ENCODE measurements around the gene KCNQ1.

KCNQ1 gene

GRCh38 chr11:2804701-2805387, 360.0 kb downstream of the KCNQ1 start:
- DNase-seq = no peak

DNA sequence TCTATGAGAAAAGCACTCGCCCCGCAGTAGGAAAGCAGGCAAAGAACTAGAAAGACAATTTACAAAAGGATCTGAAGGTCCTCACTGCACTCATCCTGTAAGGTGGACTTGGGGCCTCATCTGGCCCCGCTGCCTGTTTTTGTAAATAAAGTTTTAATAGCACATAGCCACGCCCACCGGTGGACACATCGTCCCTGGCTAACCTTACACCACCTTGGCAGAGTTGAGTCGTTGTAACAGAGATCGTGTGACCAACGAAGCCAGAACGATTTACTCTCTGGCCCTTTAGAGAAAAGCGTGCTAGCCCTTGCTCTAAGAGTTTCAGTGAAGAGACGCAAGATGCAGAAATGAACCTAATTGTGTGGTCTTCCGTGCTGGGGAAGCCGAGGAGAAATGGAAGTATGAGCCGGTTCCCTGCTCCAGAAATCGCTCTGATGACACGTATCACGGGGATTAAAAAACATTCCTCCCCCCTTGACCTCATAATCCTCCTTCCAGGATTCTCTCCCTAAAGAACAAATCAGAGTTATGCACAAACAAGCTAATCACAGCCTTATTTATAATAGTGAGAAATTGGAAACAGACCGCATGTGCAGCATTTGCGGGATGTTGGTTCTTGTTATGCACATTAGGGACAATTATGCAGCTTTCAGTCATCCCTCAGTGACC, 360.7 kb downstream of the KCNQ1 start:
- no peak for DNase-seq

- no peak for DNase-seq
Observed at GRCh38 chr11:2806351-2807024, 361.7 kb downstream of the KCNQ1 start.

DNA sequence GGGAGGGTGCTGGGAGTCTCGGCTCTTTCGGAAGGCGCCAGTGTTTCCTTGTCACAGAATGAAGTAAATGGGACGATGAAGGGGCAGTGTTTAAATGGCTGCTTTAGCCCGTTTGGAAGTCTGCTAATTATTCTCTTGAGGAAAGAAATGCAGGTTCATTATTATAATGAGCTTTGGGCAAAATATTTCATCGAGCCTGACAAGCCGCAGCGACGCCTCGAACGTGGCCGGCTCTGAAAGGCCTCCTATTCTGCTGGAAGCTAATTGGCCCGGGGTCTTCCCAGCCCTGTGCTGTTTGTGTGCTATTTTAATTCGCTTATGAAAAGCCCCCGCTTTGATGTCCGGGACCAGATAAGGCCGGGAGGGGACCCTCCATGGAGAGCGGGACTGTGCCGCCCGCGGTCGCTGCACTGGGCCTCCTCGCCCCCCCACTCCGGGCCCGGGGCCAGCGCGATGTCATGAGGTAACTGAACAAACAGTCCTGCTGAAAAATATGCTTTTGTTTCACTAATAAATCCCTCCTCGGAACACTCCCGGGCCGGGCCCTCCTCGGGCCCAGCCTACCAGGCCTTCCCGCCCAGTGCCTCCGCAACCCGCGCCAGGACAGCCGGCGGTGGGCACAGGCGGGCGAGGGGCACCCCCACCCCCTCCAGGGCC, 362.3 kb downstream of the KCNQ1 start:
- no peak for DNase-seq

DNA sequence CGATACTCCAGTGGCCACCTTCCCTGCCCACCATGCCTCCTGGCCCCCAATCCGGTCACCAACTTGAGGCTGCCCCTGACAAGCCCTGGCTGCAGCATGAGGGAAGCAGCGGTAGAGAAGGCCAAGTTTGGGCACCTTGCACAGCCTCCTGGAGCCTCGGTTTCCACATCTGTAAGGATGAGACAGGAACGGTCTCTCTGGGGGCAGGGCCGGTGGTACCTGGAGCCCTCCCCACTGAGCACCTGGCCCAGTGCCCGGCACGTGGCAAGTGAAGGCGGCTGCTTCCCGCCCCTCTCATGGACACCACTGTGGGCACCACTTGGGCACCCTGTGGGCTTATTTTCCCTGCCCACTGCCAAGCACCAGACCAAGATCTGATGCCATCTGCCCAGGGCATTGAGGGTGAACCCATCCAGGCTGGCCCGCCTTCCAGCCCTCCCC, 363.0 kb downstream of the KCNQ1 start:
- no peak for DNase-seq

- DNase-seq = no peak
Observed at GRCh38 chr11:2808850-2809846, 364.3 kb downstream of the KCNQ1 start.

DNA sequence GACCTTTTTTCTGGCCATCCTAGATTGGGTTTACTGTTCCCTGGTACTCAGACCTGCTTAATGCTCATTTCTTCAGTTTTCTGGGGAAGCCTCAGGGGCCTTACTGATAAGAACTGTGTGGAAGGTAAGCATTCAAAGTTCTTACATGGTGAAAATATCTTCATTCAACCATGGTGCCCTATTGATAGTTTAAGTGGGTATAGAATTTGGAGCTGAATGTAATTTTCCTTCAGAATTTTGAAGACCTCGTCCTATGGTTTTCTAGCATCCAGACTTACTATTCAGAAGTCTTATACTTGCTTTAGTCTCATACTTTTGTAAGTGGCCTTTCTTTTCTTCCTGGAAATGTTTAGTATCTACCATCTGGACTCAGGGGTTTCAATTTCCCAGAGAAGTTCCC, 365.0 kb downstream of the KCNQ1 start:
- no peak for DNase-seq

- no peak for DNase-seq
Observed at GRCh38 chr11:2810411-2811205, 365.8 kb downstream of the KCNQ1 start.

DNA sequence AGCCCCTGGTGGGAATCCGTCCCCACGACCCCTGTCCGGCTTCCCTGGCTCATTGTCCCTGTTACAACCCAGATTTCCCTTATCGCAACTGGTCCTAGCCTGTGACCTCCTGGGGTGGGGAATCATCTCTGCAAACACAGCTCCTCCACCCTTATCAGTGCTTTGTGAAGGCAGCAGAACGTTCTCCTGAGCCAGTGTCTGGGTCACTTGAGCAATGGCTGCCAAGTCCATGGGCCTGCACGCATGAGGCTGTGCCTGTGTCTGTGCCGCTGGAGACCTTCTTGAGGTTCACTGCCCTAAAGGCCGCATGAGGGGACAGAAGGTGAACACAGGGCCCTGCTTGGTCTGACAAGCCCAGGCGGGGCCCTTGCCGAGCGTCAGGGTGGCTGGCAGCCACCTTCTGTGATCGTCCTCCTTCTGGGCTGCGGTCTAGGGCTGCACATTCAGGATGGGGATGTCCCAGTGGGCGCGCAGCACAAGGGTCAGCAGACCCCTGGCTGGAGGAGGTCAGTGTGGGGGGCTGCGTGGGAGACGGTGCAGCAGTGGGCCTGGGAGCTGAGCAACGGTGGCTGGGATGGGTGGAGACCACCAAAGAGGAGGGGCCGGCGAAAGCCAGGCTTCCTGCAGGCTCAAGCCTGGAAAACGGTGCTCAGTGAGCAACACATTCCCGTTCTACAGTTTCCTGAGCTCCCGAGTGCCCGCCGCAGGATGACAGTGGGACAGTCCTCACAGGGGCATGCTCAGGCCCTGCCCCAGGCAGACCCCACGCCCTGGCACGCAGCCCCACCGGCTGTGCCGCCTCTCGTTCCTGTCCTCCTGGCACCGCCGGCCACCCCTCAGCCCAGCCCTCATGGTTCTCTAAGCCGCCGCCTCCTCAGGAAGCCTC, 366.6 kb downstream of the KCNQ1 start:
- DNase-seq = no peak

DNA sequence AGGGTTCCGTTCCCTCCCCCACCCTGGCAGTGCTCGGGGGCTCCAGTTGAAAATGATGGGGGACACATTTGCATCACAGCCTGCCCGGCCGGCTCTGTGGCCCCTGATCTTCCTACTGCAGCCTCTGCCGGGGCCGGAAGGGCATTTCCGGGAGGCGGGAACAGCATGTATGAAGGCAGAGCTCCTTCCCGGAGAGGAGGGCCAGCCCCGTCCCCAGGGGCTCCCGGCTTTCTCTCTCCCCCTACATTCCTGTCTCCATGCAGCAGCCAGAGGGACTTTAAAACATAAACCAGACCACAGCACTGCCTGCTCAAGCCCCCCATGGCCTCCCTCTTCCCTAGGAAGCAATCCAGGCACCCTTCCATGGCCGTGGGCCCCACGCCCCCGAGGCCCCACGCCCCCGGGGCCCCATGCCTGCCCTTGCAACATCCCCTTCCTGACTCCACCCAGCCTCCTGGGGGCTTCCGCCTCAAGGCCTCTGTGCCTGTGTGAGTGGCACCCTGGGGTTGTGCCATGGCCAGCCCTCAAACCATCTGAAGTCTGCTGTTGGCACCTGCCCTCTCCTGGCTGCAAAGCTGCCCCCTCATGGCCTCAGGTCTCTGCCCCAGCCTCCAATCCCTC, 367.7 kb downstream of the KCNQ1 start:
- no peak for DNase-seq

DNA sequence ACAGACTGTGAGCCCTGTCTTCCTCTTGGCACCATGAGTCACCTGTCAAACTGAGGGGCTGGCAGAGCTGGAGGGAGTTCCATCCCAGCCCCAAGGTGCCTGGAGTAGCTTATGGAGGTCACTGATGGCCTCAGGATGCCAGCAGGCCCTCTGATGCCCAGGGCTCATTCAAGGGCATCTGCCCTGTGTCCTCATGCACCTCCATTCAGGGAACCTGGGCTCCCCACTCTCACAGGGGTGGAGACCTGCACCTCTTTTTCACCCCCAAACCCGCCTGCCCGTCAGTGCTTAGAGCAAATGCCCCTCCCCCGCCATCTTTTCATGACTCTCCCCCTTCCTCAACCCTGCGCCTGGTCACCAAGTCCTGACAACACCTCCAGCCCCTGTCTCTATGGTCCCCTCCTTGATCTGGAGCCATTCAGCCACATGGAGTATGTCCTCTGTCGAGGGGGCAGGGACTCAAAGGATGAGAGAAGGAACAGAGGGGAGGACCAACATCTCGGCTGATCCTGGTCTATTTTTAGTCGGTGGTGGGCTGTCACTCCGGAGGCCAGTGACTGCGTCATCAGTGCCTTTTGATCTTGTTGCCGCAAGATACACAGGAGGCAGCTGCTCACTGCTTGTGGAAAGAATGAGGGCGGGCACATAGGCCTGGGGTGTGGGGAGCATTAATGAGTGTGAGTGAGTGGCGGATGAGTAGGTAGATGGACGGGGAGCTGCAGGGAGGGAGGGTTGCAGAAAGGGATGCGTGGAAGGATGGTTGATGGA, 368.5 kb downstream of the KCNQ1 start:
- no peak for DNase-seq

DNA sequence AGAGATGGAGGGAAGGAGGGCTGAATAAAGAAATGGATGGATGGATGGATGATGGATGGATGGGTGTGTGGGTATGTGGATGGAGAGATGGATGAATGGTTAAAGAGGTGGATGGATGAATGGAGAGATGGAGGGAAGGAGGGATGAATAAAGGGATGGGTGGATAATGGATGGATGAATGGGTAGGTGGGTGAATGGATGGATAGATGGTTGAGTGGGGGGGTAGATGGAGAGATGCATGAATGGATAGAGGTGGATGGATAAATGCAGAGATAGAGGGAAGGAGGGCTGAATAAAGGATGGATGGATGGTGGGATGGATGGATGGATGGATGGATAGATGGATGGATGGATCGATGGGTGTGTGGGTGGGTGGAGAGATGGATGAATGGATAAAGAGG, 369.2 kb downstream of the KCNQ1 start:
- DNase-seq = no peak

DNA sequence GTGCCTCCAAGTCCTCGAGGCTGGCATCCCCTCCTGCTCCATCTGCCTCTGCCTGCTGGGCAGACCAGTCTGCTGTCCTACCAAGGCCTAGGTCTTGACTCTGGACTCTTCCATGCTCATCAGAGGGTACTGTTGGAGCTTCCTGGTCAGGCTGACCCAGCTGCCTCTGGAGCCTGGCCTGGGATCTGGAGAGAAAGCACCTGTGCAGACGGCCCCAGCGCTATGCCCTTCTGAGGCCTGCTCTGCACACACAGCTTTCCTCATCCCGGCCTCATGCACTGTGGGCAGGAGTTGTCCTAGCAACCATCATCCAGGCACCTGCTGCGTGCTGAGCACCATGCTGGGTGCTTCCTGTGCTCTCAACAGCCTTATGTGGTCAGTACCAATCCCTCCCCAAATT, 369.9 kb downstream of the KCNQ1 start:
- no peak for DNase-seq

- no peak for DNase-seq
Observed at GRCh38 chr11:2815762-2816496, 371.1 kb downstream of the KCNQ1 start.

GRCh38 chr11:2816523-2816922, 371.7 kb downstream of the KCNQ1 start:
- no peak for DNase-seq

- no peak for DNase-seq
Observed at GRCh38 chr11:2816941-2817421, 372.2 kb downstream of the KCNQ1 start.

DNA sequence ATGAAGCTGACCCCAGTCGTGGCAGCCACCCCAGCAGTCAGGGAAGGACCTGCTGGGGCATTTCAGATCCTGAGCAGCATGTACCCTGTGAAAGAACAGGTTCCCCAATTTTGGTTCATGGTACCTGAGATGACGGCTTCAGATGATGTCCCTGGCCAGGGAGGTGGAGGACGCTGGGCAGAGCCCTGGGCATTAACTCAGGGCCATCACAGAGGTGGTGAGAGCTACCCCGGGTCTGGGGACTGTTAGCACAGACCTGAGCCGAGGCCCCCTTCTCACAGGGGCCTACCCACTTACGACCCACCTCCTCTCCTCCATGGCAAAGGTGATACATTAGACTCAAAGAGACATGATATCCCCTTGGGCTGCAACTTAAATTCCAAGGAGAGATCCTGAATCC, 372.6 kb downstream of the KCNQ1 start:
- no peak for DNase-seq

GRCh38 chr11:2818021-2818420, 373.2 kb downstream of the KCNQ1 start:
- no peak for DNase-seq
